ENCODE measurements around the gene MIGA2.
"Not testable (repeated sequence)": the region's sequence is repeated elsewhere in the genome, so short reads cannot be mapped to it uniquely, and the experiment has no call there.

The MIGA2 gene, protein sequence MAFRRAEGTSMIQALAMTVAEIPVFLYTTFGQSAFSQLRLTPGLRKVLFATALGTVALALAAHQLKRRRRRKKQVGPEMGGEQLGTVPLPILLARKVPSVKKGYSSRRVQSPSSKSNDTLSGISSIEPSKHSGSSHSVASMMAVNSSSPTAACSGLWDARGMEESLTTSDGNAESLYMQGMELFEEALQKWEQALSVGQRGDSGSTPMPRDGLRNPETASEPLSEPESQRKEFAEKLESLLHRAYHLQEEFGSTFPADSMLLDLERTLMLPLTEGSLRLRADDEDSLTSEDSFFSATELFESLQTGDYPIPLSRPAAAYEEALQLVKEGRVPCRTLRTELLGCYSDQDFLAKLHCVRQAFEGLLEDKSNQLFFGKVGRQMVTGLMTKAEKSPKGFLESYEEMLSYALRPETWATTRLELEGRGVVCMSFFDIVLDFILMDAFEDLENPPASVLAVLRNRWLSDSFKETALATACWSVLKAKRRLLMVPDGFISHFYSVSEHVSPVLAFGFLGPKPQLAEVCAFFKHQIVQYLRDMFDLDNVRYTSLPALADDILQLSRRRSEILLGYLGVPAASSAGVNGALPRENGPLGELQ
- total RNA-seq = 67.2 reads per million, percentile 74 among the genes with 10 or more reads in this experiment

DNA sequence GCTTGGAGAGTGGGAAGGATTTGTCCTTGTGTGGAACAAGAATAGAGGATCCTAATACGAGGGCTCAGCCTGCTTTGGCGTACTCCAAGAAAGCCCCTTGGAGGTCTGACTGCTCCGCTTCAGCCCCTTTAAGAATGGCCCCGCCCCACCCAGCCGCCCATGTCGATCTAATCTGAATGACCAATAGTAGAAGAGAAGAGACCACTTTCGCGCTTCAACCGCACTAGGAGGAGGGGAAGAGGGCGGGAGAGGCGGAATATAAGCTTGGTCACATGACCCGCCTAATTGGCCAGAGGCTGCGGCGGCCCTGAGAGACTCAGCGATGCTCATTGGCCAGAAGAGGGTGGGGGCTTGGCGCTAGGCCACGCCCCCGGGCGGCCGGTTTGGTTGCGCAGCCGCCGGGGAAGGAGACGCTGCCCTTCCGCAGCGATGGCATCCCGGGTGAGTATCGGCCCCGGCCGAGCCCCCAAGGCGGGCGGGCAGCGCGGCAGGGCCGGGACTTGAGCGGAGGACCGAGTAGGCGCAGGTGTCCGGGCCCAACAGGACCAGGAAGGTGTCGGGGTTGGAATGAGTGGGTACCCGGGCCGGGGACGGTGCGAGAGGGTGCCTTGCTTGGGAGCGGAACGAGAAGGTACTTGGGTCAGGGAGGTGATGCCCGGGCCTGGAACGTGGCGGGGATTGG lies at the start of gene MIGA2:
Gene MIGA2, plus strand, starts transcription at position 386 of the 682 bp plus-strand sequence. CDS start 3,969 bp downstream, outside the sequence.
- peak; percentile 89 for DNase-seq

DNA sequence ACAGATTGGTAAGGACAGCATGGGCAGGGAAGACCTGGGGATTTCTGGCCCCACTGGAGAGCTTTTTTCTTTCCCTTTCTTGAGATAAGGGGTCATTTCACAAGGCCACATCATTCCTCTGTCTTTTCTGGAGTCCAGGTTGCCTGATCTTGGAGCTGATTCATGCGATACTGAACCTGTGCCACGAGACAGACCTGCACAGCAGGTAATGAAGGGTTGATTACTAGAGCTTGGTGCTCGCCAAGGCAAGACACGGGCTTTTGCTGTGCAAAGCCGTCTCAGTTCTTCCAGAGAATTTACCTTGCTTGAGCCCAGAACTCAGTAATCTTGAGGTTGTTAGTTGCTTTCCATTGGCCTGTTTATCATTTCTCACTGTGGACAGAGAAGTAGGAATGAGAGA lies 49.8 kb upstream of the MIGA2 start:
- no peak for DNase-seq

DNA sequence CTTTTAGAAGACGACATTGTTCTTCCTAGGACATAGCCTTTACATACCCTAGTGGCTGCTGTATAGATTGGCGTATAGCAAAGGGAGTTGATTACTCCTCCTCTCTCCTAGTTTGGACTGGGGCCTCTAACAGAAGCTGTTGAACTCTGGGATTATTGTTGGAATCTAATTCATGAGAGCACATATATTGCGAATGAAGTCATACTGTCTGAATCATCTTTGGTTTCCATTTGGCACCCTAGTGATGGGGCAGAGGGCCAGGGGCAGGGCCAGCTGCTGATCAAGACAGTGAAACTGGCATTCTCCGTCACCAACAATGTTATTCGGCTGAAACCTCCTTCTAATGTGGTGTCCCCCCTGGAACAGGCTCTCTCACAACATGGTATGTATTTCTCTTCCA lies 48.6 kb upstream of the MIGA2 start:
- no peak for DNase-seq

DNA sequence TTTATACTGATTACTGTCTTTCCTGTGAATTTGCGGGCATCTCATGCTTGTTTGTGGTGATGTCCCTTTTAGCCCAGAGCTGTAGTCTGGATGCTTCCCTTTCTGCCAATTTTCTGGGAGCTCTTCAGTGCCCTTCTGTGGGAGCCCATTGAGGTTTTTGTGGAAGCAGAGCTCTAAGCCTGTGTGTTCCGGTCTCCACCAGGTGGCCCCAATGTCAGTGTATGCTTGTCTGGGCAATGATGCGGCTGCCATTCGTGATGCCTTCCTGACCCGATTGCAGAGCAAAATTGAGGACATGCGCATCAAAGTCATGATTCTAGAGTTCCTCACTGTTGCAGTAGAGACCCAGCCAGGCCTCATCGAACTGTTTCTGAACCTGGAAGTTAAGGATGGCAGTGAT lies 43.4 kb upstream of the MIGA2 start:
- DNase-seq = no peak

DNA sequence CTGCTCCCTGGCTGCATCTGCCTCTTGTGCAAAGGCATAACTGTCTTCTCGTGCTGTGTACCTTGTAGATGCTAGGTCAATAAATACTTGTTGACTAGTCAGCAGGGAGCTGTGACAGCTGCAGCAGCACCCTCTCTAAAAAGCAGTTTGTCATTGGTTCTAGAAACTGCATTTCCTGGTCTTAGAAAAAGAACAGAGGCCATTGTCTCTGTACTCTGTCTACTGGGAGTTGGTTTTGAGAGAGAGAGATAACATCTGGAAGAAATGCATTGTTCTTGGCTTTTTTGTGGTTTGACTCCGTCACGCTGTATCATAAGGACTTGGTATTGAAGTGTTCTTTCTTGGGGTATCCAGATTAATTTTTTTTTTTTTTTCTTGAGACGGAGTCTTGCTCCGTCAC lies 40.6 kb upstream of the MIGA2 start:
- no peak for DNase-seq

DNA sequence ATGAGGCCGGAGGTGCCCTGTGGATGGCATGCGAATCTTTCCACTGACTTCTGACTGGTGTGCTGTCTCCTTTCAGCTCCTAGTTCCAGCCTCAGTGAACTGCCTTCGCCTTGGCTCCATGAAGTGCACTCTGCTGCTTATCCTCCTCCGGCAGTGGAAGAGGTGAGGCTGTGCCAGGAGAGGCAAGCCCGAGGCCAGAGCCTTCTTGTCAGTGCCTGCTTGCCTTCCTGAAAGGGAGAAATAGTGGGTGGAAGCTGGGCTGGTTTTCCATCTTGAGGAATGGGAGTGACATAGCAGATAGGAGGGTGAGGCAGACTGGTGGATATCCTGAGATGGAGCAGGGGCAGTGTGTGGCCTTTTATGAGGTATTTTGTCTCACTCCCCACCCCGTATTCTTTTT lies 38.0 kb upstream of the MIGA2 start:
- DNase-seq = no peak

DNA sequence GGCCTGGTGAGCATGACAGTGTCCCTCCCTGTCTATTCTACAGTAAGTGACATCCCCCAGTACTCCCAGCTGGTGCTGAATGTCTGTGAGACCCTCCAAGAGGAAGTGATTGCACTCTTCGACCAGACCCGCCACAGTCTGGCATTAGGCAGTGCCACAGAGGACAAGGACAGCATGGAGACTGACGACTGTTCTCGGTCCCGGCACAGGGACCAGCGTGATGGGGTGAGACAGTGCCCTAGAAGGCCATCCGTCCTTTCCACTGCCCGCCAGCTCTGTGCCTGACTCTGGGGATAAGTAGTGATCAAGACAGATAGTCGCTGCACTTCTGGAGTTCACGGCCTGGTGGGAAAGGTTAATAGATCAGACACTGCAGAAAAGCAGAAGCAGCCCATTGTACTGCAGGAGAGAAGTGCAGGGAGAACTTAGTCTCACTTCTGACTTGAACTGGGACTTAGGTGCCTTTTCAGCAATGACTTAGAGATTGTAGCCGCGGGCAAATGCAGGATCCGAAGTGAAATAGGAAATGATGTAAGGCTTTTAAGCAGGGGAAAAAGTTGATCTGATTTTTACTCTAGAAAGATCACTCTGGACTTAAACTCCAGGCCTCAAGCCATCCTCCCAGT lies 36.7 kb upstream of the MIGA2 start:
- no peak for DNase-seq

DNA sequence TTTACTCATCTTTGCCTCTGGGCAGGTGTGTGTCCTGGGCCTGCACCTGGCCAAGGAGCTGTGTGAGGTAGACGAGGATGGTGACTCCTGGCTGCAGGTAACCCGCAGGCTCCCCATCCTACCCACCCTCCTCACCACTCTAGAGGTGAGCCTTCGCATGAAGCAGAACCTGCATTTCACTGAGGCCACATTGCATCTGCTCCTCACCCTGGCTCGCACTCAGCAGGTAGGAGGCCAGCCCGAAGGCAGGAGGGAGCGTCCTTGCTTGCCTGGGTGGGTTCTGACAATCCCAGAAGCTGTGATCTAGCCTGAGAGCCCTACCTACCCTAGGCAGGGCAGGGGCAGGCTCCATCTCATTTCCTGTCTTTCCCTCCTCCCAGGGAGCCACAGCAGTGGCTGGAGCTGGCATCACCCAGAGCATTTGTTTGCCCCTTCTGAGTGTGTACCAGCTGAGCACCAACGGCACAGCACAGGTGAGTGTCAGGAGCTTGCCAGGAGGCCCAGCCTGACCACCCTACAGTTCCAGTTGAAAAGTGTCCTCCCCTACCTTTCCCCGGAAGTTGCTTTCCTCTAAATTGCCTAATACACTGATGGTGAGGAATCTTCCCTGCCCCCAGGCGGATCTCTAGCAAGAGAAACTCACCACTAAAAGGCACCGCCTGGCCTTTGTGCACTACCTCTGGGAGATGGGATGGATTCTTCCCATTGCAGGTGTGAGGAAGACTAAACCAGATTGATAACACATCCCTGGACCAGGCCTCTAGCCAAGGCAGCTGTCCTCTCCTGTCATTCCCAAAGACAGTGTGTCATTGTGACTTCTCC lies 34.7 kb upstream of the MIGA2 start:
- no peak for DNase-seq

DNA sequence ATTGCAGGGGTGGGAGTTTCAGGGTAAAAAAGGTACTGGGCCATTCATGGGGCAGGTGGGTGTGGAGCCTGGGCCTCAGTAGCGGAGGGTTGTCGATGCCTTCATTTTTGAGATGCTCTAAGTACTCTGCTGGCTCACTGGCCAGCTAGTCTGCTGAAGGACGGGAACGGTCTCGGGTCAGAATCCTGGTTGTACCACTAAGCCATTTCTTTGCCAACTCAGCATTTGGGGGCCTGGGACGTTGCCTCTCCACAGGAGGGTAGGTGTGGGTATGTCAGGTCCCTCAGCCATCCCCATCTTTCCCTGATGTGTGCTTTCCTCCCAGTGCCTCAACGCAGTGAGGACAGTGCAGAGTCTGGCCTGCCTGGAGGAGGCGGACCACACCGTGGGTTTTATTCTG lies 33.4 kb upstream of the MIGA2 start:
- DNase-seq = no peak

DNA sequence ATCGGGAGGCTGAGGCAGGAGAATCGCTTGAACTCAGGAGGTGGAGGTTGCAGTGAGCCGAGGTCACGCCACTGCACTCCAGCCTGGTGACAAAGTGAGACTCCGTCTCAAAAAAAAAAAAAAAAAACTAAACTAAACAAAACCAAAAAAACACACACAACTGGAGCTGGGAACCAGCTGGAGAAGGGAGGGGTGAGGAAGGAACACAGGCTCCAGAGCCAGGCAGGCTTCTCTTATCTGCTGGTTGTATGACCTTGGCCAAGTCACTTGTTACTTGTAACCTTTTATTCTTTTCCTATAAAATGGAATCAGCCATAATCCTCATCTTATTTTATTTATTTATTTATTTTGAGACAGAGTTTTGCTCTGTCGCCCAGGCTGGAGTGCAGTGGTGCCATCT lies 32.3 kb upstream of the MIGA2 start:
- not testable (repeated sequence) for DNase-seq

DNA sequence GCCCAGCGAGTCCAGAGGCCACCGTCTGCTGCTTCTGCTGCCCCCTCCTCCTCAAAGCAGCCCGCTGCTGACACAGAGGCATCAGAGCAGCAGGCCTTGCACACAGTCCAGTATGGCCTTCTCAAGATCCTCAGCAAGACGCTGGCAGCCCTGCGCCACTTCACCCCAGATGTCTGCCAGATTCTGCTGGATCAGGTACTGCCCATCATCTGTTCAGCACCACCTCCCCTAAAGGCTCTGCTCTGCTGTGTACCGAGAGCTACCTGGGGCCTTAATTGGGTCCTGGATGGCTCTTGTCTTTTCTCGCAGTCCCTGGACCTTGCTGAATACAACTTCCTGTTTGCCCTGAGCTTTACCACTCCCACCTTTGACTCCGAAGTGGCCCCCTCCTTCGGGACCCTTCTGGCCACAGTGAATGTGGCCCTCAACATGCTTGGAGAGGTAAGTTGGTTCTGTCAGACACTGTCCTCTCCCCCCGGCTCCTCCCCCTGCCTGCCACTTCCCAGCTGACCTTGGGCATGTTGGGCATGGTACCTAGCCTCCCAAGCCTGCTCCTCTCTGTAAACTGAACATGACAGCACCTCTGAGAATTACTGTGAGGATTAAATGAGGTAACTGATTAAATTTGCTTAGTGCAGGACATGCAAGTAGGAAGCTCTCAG lies 31.0 kb upstream of the MIGA2 start:
- no peak for DNase-seq

DNA sequence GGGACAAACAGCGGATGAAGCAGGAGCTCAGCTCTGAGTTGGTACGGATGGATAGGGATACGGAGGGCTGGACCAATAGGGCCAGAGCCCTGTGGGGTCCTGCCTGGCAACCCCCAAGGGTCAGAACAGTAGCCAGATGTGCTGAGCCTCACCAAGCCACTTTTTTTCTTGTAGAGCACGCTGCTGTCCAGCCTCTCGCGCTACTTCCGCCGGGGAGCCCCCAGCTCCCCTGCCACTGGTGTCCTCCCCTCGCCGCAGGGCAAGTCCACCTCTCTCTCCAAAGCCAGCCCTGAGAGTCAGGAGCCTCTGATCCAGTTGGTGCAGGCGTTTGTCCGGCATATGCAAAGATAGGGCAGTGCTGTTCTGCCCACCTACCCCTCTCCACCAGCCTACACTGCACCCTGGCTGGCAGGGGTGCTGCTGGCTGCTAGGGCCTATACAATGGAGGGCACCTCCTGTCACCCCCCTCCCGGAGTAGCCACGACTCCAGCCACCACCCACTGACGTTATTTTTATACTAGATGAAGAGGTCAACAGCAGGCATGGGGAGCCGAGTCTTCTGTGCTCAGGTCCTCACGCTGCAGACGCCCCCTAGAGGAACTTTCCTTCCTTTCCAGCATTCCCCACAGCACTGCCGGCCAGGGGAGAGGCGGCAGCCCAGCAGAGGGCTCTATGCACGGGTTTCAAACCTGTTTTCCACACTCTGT lies 29.9 kb upstream of the MIGA2 start:
- DNase-seq = no peak

DNA sequence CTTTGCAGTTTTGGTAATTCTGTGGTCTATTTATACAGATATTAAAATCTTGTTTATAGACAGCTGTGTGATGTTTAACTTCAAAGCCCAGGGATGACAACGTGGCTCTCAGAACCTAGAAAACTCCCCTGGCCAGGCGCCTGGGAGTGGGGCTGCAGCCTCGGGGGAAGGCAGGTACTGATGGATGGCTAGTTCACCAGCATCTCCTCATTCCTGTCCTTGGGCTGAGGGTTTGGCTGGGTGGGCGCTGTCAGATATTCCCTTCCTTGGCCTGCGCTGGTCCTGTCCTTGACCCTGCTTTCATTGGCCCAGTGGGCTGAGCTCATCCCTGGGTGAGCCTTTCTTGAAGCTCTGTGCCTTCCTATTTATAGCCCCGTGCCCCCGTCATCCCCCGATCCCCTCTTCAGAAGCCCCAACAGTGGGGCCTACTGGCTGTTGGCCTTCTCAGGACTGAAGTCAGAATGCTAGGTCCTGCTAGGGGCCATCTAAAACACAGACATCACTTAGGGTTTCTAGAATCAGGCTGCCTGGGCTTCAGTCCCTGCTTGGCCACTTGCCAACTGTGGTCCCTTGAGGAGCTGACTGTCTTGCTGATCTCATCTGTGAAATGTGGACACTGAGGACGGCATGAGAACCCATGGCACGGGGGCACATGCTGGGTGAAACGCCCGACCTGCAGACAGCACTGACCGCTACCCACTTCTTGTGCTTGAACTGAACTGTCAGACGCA lies 29.2 kb upstream of the MIGA2 start:
- no peak for DNase-seq

DNA sequence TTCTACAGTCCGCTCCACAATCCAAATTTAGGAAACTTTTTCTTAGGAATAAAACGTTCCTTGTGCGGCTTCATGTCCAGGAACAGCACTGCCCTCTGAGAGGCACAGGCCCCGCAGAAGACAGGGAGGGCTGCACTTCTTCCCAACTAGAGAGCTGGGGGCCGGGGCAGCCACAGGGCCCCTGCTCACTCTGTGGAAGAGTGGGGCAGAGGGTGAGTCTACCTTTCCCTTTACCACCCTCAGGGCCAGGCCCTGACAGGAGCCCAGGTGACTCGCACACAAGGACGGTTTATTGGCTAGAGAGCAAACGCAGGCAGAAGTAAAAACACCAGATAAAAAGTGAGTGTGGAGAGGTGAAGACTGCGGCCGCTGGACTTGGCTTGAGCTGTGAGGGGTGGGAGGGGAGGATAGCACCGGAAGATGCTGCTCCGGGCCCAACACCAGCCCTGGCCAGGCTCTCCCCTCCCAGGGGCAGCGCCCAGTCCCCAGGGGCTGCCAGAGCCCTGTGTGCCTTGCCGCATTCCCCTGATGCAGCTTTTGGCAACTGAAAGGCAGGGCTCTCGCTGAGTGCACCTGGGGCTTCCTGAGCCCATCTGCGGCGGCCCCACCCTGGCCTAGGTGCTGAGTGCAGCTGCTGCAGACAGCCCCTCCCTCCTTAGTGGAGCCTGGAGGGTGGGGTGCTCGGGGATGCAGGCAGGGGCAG lies 28.5 kb upstream of the MIGA2 start:
- no peak for DNase-seq

DNA sequence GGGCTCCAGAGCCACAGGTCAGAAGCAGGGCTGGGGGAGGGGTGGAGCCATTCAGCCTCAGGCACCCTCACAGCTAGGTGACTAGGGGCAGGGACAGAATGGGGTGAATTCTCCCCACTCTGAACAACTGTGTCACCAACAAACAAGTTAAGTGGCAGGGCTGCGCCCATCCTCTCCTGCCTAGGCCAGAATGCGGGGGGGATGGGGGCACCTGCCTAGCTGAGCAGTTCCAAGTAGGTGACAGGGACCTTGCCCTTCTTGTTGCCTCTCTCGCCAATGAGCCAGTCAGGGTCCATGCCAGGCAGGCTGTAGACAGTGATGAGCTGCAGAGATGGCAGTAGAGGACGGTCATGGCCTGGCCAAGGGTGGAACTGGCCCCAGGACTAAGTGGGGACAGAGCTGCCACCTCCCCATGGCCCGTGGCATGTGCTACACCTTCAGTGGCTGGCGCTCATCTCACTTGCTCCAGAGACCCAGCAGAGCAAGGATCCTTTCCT lies 27.9 kb upstream of the MIGA2 start:
- DNase-seq = no peak

DNA sequence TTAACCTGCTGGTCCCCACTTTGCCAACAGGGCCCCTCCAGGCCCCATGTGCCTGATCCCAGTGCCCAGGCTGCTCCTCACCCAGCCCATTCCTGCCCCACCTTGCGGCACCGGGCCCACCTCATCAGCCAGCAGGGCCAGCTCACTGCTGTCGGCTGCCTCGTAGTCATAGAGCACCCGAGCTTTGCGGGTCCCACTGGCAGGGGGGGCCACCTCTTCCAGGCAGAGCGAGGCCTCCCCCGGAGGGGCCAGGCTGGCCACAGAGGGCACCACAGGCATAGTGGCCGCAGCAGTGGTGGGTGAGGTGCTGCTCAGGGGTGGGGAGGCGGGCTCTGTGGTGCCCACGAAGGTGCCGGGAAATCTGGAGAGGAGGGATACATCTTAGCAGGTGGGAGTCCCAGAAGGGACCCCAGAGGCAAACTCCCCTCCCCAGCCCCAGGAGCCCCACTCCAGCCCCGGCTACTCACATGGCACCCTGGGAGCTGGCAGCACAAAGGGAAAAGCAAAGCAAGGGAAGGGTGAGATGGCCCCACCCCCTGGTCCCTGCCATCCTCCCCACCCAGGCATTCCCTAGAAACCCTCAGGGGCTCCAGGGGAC lies 27.3 kb upstream of the MIGA2 start:
- no peak for DNase-seq

DNA sequence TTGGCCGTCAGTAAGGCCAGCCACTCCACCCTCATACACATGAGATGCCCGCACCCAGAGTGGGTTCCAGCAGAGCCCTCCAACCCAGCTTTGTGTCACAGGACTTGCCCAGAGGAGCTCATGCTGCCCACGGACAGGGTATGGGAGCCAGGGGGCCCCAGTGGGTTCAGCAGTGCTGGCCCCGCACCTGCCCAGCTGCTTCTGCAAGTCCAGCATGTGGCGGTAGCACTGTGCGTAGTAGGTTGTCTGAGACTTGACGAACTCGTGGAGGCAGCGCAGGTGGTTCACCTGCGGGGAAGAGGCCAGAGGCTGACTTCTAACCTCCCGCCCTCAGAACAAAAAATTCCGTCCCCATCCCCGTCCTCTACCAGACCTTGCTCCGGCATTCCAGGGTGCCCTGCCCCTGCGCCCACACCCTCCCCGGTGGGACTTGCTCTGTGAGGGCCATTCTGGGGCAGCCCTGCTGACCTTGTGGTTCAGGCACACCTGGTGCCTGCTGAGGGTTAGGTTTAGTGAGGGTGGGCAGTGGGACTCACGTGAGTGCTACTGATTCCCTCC lies 26.8 kb upstream of the MIGA2 start:
- no peak for DNase-seq

DNA sequence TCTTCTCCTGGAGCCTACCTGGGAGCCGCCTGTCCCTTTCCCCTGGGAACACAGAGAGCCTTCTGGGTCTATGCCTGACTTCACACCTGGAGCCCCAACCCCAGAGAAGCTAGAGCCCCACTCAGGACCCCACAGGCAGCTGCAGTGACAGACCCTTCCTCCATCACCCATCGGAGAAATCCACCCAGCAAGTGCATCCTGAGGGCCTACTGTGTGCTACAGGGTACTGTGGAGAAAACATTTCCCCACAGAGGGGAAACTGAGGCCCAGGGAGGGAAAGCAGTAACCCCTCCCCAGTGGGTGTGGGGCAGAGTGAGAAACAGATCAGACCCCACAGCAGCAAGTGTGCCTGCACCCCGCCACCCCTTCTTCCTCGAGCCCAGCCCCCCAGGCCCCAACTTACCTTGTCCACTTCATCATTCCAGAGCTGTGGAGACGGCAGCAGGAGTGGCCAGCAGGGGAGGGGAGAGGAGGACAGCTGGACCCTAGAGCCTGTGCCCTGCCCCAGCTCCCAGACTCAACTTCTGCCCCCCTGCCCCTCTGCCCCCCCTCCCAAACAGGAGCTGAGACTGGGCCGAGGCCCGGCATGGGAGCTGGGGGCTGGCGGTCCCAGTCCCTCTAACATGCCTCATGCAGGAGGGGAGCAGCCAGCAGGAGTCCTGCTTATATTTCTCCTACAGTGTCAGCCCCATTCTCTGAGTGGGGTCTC lies 26.0 kb upstream of the MIGA2 start:
- no peak for DNase-seq

All from effector CD4-positive, alpha-beta T cell (primary cell).